Stimulated activated naive CD8-positive, alpha-beta T cell treated with anti-CD3 and anti-CD28 coated beads, Interleukin-15, Interleukin-2, amounts not matched to agents 100 ng/mL and 50 ng/mL, for 24 hours (primary cell): Measurements from ENCODE around the gene TIPRL.

Experiments used
- H3K27ac Mint-ChIP-seq: one replicate; pipeline ENCODE4 v1.8.0; 2021; ENCODE audit warnings: mild to moderate bottlenecking, mixed read lengths
- H3K27me3 Mint-ChIP-seq: one replicate; pipeline ENCODE4 v1.8.0; 2021; ENCODE audit warnings: mixed read lengths
- H3K36me3 Mint-ChIP-seq: one replicate; pipeline ENCODE4 v1.8.0; 2021; ENCODE audit warnings: low read depth, mixed read lengths
- H3K4me1 Mint-ChIP-seq: one replicate; pipeline ENCODE4 v1.8.0; 2021; ENCODE audit warnings: low read depth, mixed read lengths
- H3K4me3 Mint-ChIP-seq: one replicate; pipeline ENCODE4 v1.8.0; 2021; ENCODE audit warnings: mild to moderate bottlenecking, mixed read lengths
- H3K9me3 Mint-ChIP-seq: one replicate; pipeline ENCODE4 v1.8.0; 2021; ENCODE audit warnings: mixed read lengths

The TIPRL gene

DNA sequence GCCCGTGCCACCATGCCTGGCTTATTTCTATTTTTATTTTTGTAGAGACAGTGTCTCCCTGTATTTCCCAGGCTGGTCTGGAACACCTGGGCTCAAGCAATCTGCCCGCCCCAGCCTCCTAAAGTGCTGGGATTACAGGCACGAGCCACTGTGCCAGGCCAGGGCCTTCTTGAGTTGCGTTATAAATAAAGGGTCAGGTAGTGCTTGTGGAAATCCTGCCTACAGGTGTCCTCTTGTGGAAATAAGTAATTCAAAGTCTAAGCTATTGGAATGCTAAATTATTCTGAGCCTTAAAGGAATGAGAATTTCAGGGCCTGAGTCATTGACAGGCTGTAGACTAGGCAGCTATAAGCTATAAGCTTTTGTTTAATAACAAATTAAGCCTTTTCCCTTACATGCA is 38.9 kb downstream of the TIPRL start:
- H3K36me3 Mint-ChIP-seq: peaks cover 3% of the 10 kb centered on the region
- peaks cover 5% of the 10 kb centered on the region for H3K4me1 Mint-ChIP-seq
- no peak overlapping the region for H3K4me3 Mint-ChIP-seq
- H3K27ac Mint-ChIP-seq: no peak overlapping the region
- peaks cover 8% of the 10 kb centered on the region for H3K9me3 Mint-ChIP-seq
- no peaks in the 10 kb centered on the region for H3K27me3 Mint-ChIP-seq

DNA sequence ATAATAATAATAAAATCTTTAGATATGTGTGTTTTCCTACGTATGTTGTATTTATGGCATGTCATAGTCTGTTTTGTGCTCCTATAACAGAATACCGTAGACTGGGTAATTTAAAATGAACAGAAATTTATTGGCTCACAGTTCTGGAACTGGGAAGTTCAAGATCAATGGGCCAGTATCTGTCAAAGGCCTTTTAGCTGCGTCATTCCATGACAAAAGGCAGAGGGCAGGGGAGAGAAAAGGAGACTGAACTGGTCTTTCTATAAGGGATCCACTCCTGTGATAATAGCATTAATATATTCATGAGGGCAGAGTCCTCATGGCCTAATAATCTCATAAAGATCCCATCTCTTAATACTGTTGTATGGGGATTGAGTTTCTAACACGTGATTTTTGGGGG is 39.9 kb downstream of the TIPRL start:
- no peaks in the 10 kb centered on the region for H3K36me3 Mint-ChIP-seq
- no peaks in the 10 kb centered on the region for H3K9me3 Mint-ChIP-seq
- no peaks in the 10 kb centered on the region for H3K27me3 Mint-ChIP-seq
- peaks cover 5% of the 10 kb centered on the region for H3K4me1 Mint-ChIP-seq
- H3K27ac Mint-ChIP-seq: no peak overlapping the region
- H3K4me3 Mint-ChIP-seq: no peak overlapping the region

DNA sequence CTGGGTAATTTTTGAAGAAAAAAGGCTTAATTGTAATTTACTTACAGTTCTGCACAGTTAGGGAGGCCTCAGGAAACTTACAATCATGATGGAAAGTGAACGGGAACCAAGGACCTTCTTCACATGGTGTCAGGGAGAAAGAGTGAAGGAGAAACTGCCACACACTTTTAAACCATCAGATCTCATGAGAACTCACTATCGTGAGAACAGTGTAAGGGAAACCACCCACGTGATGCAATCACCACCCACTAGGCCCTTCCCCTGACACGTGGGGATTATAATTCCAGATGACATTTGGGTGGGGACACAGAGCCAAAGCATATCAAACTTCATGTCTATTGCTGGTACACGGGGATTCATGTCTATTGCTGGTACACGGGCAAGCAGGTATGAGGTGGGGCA is 41.7 kb downstream of the TIPRL start:
- no peaks in the 10 kb centered on the region for H3K27me3 Mint-ChIP-seq
- no peaks in the 10 kb centered on the region for H3K9me3 Mint-ChIP-seq
- no peaks in the 10 kb centered on the region for H3K36me3 Mint-ChIP-seq
- H3K4me1 Mint-ChIP-seq: peaks cover 16% of the 10 kb centered on the region
- H3K27ac Mint-ChIP-seq: no peak overlapping the region
- peak overlapping the region; percentile 51 for H3K4me3 Mint-ChIP-seq

- Mint-ChIP-seq H3K27ac (no peak overlapping the region), H3K27me3 (no peaks in the 10 kb centered on the region), H3K4me3 (no peak overlapping the region), H3K36me3 (no peaks in the 10 kb centered on the region), H3K4me1 (peaks cover 17% of the 10 kb centered on the region), H3K9me3 (no peaks in the 10 kb centered on the region)
Observed at GRCh38 chr1:168221275-168221674, 42.5 kb downstream of the TIPRL start.

GRCh38 chr1:168223261-168223660 is 44.5 kb downstream of the TIPRL start:
- H3K4me1 Mint-ChIP-seq: peaks cover 35% of the 10 kb centered on the region
- no peak overlapping the region for H3K27ac Mint-ChIP-seq
- peaks cover 12% of the 10 kb centered on the region for H3K36me3 Mint-ChIP-seq
- H3K9me3 Mint-ChIP-seq: no peaks in the 10 kb centered on the region
- H3K27me3 Mint-ChIP-seq: no peaks in the 10 kb centered on the region
- no peak overlapping the region for H3K4me3 Mint-ChIP-seq

- Mint-ChIP-seq H3K27me3 (no peaks in the 10 kb centered on the region), H3K4me3 (no peak overlapping the region), H3K36me3 (peaks cover 15% of the 10 kb centered on the region), H3K9me3 (no peaks in the 10 kb centered on the region), H3K27ac (no peak overlapping the region), H3K4me1 (peaks cover 42% of the 10 kb centered on the region)
Observed at GRCh38 chr1:168223681-168224540, 45.1 kb downstream of the TIPRL start.

DNA sequence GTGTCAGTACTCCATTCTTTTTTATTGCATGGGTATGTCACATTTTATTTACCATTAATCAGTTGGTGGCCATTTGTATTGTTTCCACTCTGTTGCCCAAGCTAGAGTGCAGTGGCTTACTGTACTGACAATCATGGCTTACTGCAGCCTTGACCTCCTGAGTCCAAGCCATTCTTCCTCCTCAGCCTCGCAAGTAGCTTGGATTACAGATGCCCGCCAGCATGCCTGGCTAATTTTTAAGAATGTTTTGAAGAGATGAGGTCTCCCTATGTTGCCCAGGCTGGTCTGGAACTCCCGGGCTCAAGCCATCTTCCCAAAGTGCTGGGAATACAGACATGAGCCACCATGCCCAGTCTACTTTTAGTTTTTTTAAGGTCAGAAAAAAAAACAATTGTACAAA is 46.2 kb downstream of the TIPRL start:
- Mint-ChIP-seq H3K36me3 (peaks cover 25% of the 10 kb centered on the region), H3K27ac (peak overlapping the region; percentile 53), H3K27me3 (no peaks in the 10 kb centered on the region), H3K4me3 (peak overlapping the region; percentile 91), H3K4me1 (peaks cover 51% of the 10 kb centered on the region), H3K9me3 (no peaks in the 10 kb centered on the region)

- no peaks in the 10 kb centered on the region for H3K9me3 Mint-ChIP-seq
- peak within 1 kb of the TSS; percentile 91 for H3K4me3 Mint-ChIP-seq
Observed at GRCh38 chr1:168225476-168226190, 46.9 kb downstream of the TIPRL start, which contains the start of gene SFT2D2. TSS of gene SFT2D2 (plus strand) at chr1:168226004. CDS start at chr1:168226080, 76 bp downstream.

DNA sequence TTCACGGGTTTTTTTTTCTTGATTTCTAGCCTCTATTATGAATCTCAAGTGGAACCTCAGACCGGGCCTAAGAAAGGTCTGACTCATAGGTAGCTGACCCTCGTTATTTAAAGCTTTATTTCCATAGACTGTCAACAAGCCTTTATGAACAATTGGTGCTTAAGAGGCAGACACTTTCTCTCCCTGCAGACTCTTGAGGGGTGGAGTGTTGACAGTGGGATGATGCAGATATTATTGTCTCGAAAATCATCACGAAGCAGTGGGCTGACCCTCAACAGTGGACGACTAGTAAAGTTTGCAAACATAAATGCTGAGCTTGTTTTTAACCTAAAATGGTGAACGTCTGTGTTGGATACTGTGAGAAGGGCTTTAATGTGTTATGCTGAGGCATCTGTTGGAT is 48.9 kb downstream of the TIPRL start:
- Mint-ChIP-seq H3K27ac (peak overlapping the region; percentile 91), H3K9me3 (no peaks in the 10 kb centered on the region), H3K27me3 (no peaks in the 10 kb centered on the region), H3K4me1 (peaks cover 53% of the 10 kb centered on the region), H3K36me3 (peaks cover 40% of the 10 kb centered on the region), H3K4me3 (peak overlapping the region; percentile 91)

More at GRCh38 chr1:168225476-168226190, 46.9 kb downstream of the TIPRL start, which contains the start of gene SFT2D2:
- H3K4me1 Mint-ChIP-seq: peaks cover 47% of the 10 kb centered on the region
- H3K27ac Mint-ChIP-seq: peak within 1 kb of the TSS; percentile 91
- peaks cover 26% of the 10 kb centered on the region for H3K36me3 Mint-ChIP-seq
- H3K27me3 Mint-ChIP-seq: no peaks in the 10 kb centered on the region

DNA sequence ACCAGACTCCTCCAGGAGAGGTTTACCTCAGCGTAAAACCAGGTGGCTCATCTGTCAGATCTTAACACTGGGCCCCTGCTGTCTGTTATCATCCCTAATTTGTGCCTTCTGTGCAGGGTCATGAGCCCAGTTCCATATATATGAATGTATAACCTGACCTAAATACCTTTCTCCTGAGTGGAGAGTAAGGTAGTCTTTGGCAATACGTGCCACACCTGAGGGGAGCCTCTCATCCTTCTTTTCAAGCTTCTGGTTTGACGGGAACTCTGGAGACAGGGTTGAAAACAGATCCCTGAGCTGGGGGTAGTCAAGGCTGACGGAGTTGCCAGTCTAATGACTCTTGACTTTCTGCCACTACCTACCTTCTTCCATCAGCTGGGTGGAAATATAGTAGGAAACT is 51.1 kb downstream of the TIPRL start:
- Mint-ChIP-seq H3K4me3 (peak overlapping the region; percentile 0), H3K9me3 (no peaks in the 10 kb centered on the region), H3K27me3 (no peaks in the 10 kb centered on the region), H3K36me3 (peaks cover 59% of the 10 kb centered on the region), H3K4me1 (peaks cover 58% of the 10 kb centered on the region), H3K27ac (no peak overlapping the region)

DNA sequence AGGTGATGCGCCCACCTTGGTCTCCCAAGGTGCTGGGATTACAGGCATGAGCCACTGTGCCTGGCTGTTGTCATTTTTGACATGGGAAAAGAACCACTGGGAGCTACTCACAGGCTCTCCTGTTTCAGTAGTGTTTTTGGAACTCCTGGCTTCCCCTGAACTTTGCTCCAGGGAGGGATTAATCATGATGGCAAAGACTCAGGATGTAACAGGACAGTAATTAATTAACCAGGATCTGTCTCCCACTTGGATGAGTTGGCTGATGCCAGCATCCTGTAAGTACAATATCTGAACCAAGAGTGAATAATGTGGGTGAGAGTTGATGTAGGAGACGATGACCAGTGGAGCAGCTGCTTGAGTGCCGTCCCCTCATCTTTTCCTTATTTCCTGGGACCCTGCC is 51.9 kb downstream of the TIPRL start:
- no peak overlapping the region for H3K27ac Mint-ChIP-seq
- H3K9me3 Mint-ChIP-seq: no peaks in the 10 kb centered on the region
- H3K4me1 Mint-ChIP-seq: peaks cover 60% of the 10 kb centered on the region
- H3K4me3 Mint-ChIP-seq: no peak overlapping the region
- no peaks in the 10 kb centered on the region for H3K27me3 Mint-ChIP-seq
- H3K36me3 Mint-ChIP-seq: peaks cover 63% of the 10 kb centered on the region

DNA sequence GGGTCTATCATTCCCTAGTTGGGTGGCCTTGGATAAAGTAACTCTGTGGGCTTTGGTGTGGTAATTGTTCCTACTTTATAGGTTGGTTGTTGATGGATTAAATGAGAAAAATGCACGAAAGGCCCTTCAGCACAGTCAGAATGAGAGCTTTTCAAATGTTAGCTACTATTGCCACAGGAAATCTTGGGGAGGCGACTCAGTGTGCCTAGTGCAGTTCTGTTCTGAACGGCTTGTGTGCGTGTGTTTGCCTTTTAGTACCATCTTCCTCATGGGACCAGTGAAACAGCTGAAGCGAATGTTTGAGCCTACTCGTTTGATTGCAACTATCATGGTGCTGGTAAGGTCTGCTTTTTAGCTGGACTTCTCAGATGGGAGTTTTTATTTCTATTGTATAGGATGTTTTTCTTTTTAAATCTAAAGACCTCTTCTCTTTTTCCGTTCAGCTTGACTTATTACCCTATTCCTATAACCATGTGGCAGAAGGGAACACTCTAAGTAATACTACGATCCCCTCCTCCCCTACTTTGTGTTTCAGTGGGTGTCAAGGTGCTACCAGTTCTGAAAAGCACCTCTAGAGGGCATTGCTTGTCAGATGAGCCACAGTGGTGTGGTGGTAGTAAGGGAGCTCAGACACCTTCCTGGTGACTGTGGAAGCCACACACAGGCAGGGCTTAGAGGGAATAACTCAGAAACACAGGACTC is 56.2 kb downstream of the TIPRL start:
- peaks cover 77% of the 10 kb centered on the region for H3K36me3 Mint-ChIP-seq
- H3K4me1 Mint-ChIP-seq: peaks cover 53% of the 10 kb centered on the region
- no peak overlapping the region for H3K4me3 Mint-ChIP-seq

DNA sequence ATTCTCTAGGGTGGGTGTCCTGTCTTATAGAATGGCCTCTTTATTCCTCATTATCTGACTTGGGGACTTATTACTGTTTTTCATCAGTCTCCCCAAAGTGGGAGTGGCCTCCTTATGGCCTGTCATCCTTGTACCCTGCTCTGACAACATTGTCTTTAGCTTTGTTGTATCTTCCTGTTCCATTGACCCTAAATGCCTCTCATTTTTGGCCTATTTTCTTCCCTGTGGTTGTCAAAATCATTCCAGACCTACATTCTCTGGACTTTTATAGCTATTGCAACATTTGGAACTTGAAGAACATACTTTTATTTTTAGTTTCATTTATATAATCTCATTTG is 56.8 kb downstream of the TIPRL start:
- peak overlapping the region; percentile 17 for H3K27ac Mint-ChIP-seq
- H3K4me1 Mint-ChIP-seq: peaks cover 53% of the 10 kb centered on the region
- peaks cover 81% of the 10 kb centered on the region for H3K36me3 Mint-ChIP-seq

More for the DNA sequence above, 56.2 kb downstream of the TIPRL start:
- Mint-ChIP-seq H3K9me3 (no peaks in the 10 kb centered on the region), H3K27ac (peak overlapping the region; percentile 61), H3K27me3 (no peaks in the 10 kb centered on the region)

DNA sequence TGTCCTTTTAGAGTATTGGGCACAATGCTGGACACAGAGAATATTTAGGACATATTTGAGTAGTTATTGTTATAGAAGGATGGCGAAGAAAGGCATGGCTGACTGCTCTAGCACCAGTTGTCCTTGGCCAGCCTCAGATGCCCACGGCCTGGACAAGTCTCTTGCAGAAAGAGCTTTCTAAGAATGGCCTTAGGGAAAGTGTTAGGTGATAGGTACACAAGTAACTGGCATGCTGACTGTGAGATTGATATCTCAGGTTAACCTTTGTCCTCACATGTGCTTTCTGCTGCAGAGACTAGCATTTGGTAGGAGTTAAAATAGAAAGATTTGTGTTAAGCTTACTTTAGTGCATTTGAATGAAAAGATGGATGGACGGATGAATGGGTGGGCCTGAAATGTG is 57.2 kb downstream of the TIPRL start:
- Mint-ChIP-seq H3K4me3 (peak overlapping the region; percentile 5), H3K36me3 (peaks cover 84% of the 10 kb centered on the region), H3K4me1 (peaks cover 50% of the 10 kb centered on the region), H3K27ac (peak overlapping the region; percentile 46), H3K9me3 (no peaks in the 10 kb centered on the region), H3K27me3 (no peaks in the 10 kb centered on the region)

More for the DNA sequence above, 56.8 kb downstream of the TIPRL start:
- H3K27me3 Mint-ChIP-seq: no peaks in the 10 kb centered on the region
- no peak overlapping the region for H3K4me3 Mint-ChIP-seq
- no peaks in the 10 kb centered on the region for H3K9me3 Mint-ChIP-seq
